HS-5 (cell line): ENCODE measurements around the gene ETFB.

Experiments
- DNase-seq: peaks from one replicate; pipeline ENCODE4 v3.0.0-alpha.2; 2012; ENCODE audit warnings: low read depth

Gene ETFB

GRCh38 chr19:51327066-51328001, 38.9 kb downstream of the ETFB start:
- DNase-seq, result no peak

- no peak for DNase-seq
Measured at GRCh38 chr19:51326216-51327065, 39.7 kb downstream of the ETFB start.

GRCh38 chr19:51325161-51325976, 40.8 kb downstream of the ETFB start:
- no peak for DNase-seq

- DNase-seq, result no peak
Measured at GRCh38 chr19:51324167-51324481, 42.1 kb downstream of the ETFB start.

- no peak for DNase-seq
Measured at GRCh38 chr19:51323481-51324166, 42.6 kb downstream of the ETFB start.

- DNase-seq, result no peak
Measured at GRCh38 chr19:51321799-51322198, 44.4 kb downstream of the ETFB start.

- no peak for DNase-seq
Measured at GRCh38 chr19:51320280-51320657, 45.9 kb downstream of the ETFB start.

GRCh38 chr19:51319649-51320279, 46.4 kb downstream of the ETFB start:
- DNase-seq, result no peak

GRCh38 chr19:51318687-51319648, 47.2 kb downstream of the ETFB start:
- DNase-seq, result no peak

GRCh38 chr19:51317968-51318367, 48.2 kb downstream of the ETFB start:
- DNase-seq, result no peak

GRCh38 chr19:51317376-51317775, 48.8 kb downstream of the ETFB start:
- no peak for DNase-seq

GRCh38 chr19:51316688-51317087, 49.5 kb downstream of the ETFB start:
- no peak for DNase-seq

- no peak for DNase-seq
Measured at GRCh38 chr19:51311351-51312257, 54.6 kb downstream of the ETFB start, which contains the start of gene IGLON5. Gene IGLON5 (plus strand): TSS chr19:51311644. CDS start chr19:51311848, 204 bp downstream.

GRCh38 chr19:51305479-51305878, 60.7 kb downstream of the ETFB start:
- no peak for DNase-seq

- DNase-seq, result no peak
Measured at GRCh38 chr19:51301266-51301665, 64.9 kb downstream of the ETFB start.

GRCh38 chr19:51297406-51297805, 68.8 kb downstream of the ETFB start:
- no peak for DNase-seq

- no peak for DNase-seq
Measured at GRCh38 chr19:51296336-51297093, 69.7 kb downstream of the ETFB start.
